Hypothalamus (tissue), 51 donors: ENCODE measurements around the gene MADD.
A peak's percentile ranks its signal among the peaks of the same experiment; 100 is the strongest.

Experiments
- DNase-seq, 51 donors: peaks; one replicate each; lab custom pipeline; 2025; lab: John Stamatoyannopoulos, UW

Gene MADD

GRCh38 chr11:47336595-47336994 lies 66.7 kb downstream of the MADD start:
- no peak for DNase-seq

GRCh38 chr11:47337229-47337924 lies 67.4 kb downstream of the MADD start:
- DNase-seq = no peak

GRCh38 chr11:47338396-47339241 lies 68.7 kb downstream of the MADD start:
- DNase-seq = no peak

- DNase-seq = no peak
Measured at GRCh38 chr11:47340010-47340409, 70.1 kb downstream of the MADD start.

DNA sequence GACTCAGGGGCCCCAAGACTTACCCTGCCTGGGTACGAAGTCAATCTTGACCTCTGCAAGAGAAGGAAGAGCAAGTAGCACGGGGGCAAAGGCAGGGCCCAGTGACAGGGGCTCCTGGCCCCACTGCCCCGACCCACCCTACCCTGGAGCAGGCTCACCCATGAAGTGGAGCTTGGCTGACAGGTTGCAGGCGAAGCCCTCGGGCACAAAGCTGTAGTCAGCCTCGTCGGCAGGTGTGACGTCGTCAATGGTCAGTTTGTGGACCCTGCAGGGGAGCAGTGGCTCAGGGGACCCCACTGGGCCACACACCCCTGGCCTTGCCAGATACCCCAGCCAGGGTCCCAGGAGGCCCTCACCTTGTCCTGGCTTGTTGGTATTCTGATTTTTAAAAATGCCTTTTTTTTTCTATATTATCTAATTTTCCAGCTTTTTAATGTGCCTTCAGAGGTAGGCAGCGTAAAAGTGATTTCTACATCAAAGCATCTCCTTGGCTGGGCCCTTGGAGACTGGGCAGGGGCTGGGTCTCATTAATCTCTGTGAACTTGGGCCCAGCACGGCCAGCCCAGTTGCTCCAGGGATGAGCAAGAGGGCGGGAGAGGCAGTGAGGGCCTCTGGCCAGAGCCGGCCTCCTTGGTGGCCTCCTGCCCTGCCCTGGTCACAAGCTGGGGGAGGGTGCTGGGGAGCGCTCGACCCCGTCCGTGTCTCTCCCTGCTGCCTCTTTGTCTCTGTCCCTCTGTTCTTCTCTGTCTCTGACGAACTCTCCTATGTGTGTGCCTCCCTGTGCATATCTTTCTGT lies 71.2 kb downstream of the MADD start:
- no peak for DNase-seq

DNA sequence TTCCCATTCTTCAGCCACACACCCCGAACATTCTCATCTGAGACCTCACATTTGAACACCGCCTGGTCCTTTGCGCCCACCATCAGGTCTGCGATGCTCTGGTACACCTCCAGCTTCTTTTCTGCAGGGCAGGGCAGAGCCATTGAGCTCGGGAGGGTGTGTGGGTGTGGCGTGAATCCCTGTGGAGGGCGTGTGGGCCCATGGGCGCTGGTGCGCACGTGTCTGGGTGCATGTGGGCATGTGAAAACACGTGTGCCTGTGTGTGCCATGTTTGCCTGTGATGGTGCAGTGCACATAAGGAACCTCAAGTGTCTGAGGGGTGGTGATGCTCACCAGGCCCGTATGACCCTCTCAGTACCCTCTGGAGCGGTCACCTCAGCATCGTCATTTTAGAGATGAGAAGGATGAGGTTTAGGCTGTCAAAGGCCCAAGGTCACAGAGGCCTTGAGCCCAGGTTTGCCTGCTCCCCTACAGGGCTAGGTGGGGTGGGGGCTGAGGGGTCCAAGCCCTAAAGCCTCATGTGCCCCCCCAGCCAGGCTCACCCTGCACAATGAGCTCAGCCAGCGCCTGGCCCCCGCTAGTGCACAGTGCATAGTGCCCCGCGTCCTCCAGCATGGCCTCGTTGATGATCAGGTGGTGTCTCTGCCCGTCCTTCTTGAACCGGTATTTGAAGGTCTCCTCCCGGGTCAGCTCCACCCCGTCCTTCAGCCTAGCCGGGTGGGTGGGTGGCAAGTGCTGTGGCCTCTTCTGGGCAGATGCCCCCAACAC lies 72.3 kb downstream of the MADD start:
- DNase-seq = no peak

- no peak for DNase-seq
Measured at GRCh38 chr11:47342854-47343253, 72.9 kb downstream of the MADD start.

DNA sequence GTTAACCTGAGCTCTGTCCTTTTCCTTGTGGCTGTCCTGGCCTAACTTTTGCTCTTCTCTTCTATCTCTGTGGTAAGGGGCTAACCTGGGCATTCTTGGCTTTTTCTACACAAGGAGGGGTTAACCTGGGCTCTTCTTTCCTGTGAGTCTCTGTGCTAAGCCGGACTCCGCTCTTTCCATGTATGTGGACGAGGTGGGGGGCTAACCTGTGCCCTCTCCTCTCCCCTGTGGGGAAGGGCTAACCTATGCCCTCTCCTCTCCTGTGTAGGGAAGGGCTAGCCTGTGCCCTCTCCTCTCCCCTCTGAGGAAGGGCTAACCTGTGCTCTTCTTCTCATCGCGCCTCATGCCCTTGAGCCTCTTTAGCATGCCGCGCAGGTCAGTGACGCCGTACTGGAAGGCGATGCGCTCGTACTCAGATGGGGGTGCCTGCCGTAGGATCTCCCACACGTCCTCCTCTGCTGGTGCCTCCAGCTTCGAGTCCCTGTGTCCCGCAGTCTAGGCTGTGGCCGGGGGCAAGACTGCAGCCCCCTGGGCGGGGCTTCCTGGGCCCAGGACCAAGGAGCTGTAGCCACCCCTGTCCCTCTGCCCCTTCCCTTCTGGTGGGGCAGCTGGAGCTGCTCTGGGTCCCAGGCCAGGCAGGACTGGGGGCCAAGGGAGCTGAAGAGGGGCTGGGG lies 76.1 kb downstream of the MADD start:
- DNase-seq = no peak

DNA sequence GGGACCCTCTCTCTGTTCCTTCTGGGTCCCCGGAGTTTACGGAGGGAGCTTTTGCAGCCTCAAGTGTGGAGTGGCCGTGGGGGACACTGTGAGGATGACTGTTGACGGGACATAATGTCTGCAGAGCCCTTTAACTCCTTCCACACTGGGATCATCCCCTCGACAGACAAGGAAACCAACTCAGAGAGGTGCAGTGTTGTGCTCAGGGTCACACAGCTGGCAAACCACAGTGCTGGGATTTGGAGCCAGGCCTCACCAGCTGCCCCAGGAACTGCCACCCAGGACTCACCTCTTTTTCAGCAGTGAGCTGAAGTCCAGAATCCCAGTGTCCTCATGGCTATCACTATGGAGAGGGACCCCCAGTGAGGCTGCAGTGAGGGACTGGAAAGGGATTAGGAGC lies 77.2 kb downstream of the MADD start:
- no peak for DNase-seq

DNA sequence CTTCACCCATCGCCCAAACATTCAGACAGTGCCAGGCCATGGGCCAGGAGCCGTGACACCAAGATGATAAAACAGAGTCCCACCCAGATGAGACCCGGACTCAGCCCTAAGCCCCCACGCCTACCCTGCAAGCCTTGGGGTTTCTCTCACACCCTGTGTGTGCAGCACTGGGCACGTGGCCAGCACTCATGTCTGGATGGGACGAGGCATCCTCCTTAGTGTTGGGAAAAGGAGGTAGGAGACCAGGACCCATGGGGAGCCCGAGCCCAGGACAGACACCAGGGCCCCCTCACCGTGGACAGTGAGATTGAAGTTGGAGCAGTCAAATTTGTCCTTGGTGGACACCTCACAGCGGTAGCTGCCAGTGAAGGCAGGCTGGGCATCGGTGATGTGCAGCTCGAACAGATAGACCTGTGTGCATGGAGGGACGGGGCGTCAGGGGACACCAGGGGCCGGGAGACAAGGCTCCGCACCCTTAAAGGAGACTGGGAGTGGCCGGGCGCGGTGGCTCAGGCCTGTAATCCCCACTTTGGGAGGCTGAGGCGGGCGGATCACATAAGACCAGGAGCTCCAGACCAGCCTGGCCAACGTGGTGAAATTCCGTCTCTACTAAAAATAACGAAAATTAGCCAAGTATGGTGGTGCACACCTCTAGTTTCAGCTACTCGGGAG lies 78.3 kb downstream of the MADD start:
- DNase-seq = no peak

- DNase-seq = peak in 1 of 51 donors; percentile 4
Measured at GRCh38 chr11:47348859-47349258, 78.9 kb downstream of the MADD start.

- DNase-seq = no peak
Measured at GRCh38 chr11:47349521-47350095, 79.7 kb downstream of the MADD start.

- no peak for DNase-seq
Measured at GRCh38 chr11:47350315-47350714, 80.4 kb downstream of the MADD start.

GRCh38 chr11:47351156-47352126 lies 81.5 kb downstream of the MADD start:
- no peak for DNase-seq

- DNase-seq = no peak
Measured at GRCh38 chr11:47352556-47352955, 82.6 kb downstream of the MADD start, which contains the start of gene MYBPC3. Gene MYBPC3 (minus strand): TSS chr11:47352702. CDS start chr11:47352647, 55 bp downstream.

- no peak for DNase-seq
Measured at GRCh38 chr11:47353978-47354774, 84.2 kb downstream of the MADD start.

DNA sequence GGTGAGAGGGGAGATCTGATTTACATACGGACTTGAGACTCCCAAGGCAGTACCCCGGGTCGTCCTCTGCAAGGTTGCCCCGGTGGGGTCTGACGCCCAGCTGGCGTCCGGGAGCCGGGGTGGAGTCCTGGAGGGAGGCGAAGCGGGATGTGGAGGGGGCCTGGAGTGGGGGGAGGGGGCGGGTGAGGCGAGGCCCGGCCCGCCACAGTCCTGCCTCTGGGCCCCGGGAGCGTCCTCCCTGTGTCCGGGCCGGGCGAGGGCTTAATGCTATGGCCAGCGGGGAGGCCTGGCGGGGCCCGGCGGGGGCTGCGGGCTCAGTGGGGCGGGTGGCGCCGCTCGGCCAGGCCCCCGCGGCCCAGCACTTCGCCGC lies 85.0 kb downstream of the MADD start:
- DNase-seq = peak in 1 of 51 donors; percentile 37
